ENCODE results near the gene OPCML. TPM values are rescaled to one million over a fixed set of nuclear protein-coding genes. Genes with fewer than 3 reads are reported as not detected.
A peak's percentile ranks its signal among the peaks of the same experiment; 100 is the strongest.

OPCML gene
- polyA plus RNA-seq, 3 donors: not detected

- no peak overlapping the region for H3K27ac ChIP-seq (ENCODE audit: low read depth in 1 of 2, low read length in 2 of 2)
- no peaks in the 10 kb centered on the region for H4K20me1 ChIP-seq (ENCODE audit: insufficient read depth, low read length)
- no peak overlapping the region for H2AFZ ChIP-seq (ENCODE audit: insufficient read depth, low read depth, low read length, poor library complexity, severe bottlenecking)
- WGBS (ENCODE audit: insufficient coverage): 42% methylated on average over 3 of the region's 6 CpGs
- H3K36me3 Mint-ChIP-seq: no peaks in the 10 kb centered on the region
- H3K27me3 ChIP-seq (ENCODE audit: control insufficient read depth in 2 of 2, insufficient read depth in 2 of 2, low read length in 2 of 2): peaks cover 0 to 29% of the 10 kb centered on the region in 2 donors
- no peak overlapping the region for H3K4me3 Mint-ChIP-seq
- no peak overlapping the region for H3K9ac ChIP-seq (ENCODE audit: insufficient read depth, low read length, poor library complexity, severe bottlenecking)
- no peak overlapping the region for H3K27ac Mint-ChIP-seq
- peaks cover 0 to 6% of the 10 kb centered on the region in 2 donors for H3K9me3 ChIP-seq (replicated peaks in 1 of 2; ENCODE audit: control insufficient read depth in 1 of 2, insufficient read depth in 1 of 2, low read length in 2 of 2)
- H3K27me3 Mint-ChIP-seq (ENCODE audit: low read depth in 3 of 3): peaks cover 24 to 35% (median 25%) of the 10 kb centered on the region in 3 donors
- H3K4me1 Mint-ChIP-seq: no peaks in the 10 kb centered on the region
- no peaks in the 10 kb centered on the region for H3K79me2 ChIP-seq (ENCODE audit: insufficient read depth, low read length)
- intact Hi-C loops (cut with micrococcal nuclease): no loop called here
- peaks cover 0 to 9% (median 2%) of the 10 kb centered on the region in 7 donors for H3K9me3 Mint-ChIP-seq
- TF ChIP-seq, protein P1, sequence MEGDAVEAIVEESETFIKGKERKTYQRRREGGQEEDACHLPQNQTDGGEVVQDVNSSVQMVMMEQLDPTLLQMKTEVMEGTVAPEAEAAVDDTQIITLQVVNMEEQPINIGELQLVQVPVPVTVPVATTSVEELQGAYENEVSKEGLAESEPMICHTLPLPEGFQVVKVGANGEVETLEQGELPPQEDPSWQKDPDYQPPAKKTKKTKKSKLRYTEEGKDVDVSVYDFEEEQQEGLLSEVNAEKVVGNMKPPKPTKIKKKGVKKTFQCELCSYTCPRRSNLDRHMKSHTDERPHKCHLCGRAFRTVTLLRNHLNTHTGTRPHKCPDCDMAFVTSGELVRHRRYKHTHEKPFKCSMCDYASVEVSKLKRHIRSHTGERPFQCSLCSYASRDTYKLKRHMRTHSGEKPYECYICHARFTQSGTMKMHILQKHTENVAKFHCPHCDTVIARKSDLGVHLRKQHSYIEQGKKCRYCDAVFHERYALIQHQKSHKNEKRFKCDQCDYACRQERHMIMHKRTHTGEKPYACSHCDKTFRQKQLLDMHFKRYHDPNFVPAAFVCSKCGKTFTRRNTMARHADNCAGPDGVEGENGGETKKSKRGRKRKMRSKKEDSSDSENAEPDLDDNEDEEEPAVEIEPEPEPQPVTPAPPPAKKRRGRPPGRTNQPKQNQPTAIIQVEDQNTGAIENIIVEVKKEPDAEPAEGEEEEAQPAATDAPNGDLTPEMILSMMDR (IDR thresholded peaks at IDR 0.05): no peak
- no peaks in the 10 kb centered on the region for H3K4me1 ChIP-seq (ENCODE audit: control insufficient read depth in 1 of 2, insufficient read depth in 2 of 2, low read length in 2 of 2)
- H3K4me3 ChIP-seq (replicated peaks in 1 of 3; ENCODE audit: low read depth in 2 of 3, low read length in 3 of 3): no peak overlapping the region
- H3K4me2 ChIP-seq (replicated peaks; ENCODE audit: extremely low read depth, low read length, poor library complexity, severe bottlenecking): no peak overlapping the region
- H3K36me3 ChIP-seq (replicated peaks in 1 of 2; ENCODE audit: control insufficient read depth in 1 of 2, insufficient read depth in 2 of 2, low read length in 2 of 2): no peaks in the 10 kb centered on the region
- no peak for DNase-seq
These were observed 904 bp upstream of the OPCML start for GRCh38 chr11:133533205-133533604.

DNA sequence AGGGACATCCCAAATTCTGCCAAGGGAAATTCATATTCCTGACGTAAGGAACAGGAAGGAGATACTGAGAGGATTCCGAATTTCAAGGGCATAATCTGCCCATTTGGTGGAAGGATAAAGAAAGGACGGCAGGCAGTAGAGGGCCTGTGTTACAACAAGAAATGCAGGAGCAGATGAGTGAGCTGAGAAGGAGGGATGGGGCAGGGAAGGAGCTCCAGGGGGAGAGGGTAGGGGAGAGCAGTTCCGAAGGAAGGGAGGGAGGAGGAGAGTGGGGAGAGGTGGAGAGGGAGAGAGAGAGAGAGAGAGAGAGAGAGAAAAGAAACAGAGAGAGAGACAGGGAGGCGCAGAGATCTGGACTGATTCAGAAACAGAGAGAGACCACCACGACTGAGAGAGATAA is 843 bp downstream of the OPCML start:
- Histone ChIP-seq H3K4me2 (replicated peaks; ENCODE audit: extremely low read depth, low read length, poor library complexity, severe bottlenecking) (no peak overlapping the region), H3K4me3 (replicated peaks in 1 of 3; ENCODE audit: low read depth in 2 of 3, low read length in 3 of 3) (no peak overlapping the region), H3K9me3 (replicated peaks in 1 of 2; ENCODE audit: control insufficient read depth in 1 of 2, insufficient read depth in 1 of 2, low read length in 2 of 2) (peaks cover 0 to 6% of the 10 kb centered on the region in 2 donors), H2AFZ (ENCODE audit: insufficient read depth, low read depth, low read length, poor library complexity, severe bottlenecking) (no peak overlapping the region), H3K4me1 (ENCODE audit: control insufficient read depth in 1 of 2, insufficient read depth in 2 of 2, low read length in 2 of 2) (no peaks in the 10 kb centered on the region), H3K79me2 (ENCODE audit: insufficient read depth, low read length) (no peaks in the 10 kb centered on the region), H3K27ac (ENCODE audit: low read depth in 1 of 2, low read length in 2 of 2) (no peak overlapping the region), H4K20me1 (ENCODE audit: insufficient read depth, low read length) (no peaks in the 10 kb centered on the region), H3K9ac (ENCODE audit: insufficient read depth, low read length, poor library complexity, severe bottlenecking) (no peak overlapping the region), H3K27me3 (ENCODE audit: control insufficient read depth in 2 of 2, insufficient read depth in 2 of 2, low read length in 2 of 2) (peaks cover 0 to 29% of the 10 kb centered on the region in 2 donors), H3K36me3 (replicated peaks in 1 of 2; ENCODE audit: control insufficient read depth in 1 of 2, insufficient read depth in 2 of 2, low read length in 2 of 2) (no peaks in the 10 kb centered on the region)
- TF ChIP-seq, protein P1 (IDR thresholded peaks at IDR 0.05): no peak
- Mint-ChIP-seq H3K9me3 (peaks cover 0 to 9% (median 0%) of the 10 kb centered on the region in 7 donors), H3K36me3 (no peaks in the 10 kb centered on the region), H3K27ac (peak overlapping the region in 1 of 7 donors; percentile 76), H3K4me1 (no peaks in the 10 kb centered on the region), H3K27me3 (ENCODE audit: low read depth in 3 of 3) (peaks cover 22 to 35% (median 25%) of the 10 kb centered on the region in 3 donors), H3K4me3 (peak overlapping the region in 1 of 2 donors; percentile 51)
- intact Hi-C loops (cut with micrococcal nuclease): no loop called here
- WGBS (ENCODE audit: insufficient coverage): 0% methylated on average over 4 of the region's 6 CpGs
- DNase-seq: no peak
